ENCODE results near the gene B4GALNT3. TPM values are rescaled to one million over a fixed set of nuclear protein-coding genes. Genes with fewer than 3 reads are reported as not detected.

The B4GALNT3 gene
- total and polyA plus RNA-seq, 2 of the 13 experiments (the other 11 are each of a cell fraction or from before 2014, with no cell fraction given) = 3.2 to 4.4 TPM

DNA sequence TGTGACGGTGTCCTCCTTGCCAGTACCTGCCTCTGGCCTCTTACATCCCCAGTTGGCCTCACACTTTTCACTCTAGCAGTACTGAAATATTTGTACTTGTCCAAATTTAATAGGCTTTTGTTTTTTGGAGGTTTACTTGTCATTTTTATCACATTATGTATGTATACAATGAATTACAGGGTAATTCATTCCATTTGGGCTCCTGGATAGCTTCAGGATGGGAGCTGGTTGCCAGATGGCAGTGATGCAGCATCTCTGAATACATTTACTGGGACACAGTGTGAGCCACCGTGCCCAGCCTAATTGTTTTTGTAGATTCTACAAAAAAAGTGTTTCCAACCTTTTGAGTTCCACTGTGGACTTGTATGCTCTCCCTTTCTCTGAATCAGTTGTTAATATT lies 44.9 kb upstream of the B4GALNT3 start:
- no peak overlapping the region for H3K9ac ChIP-seq (ENCODE audit: insufficient read depth, low read depth, low read length)
- H4K20me1 ChIP-seq (ENCODE audit: insufficient read depth, low read length) = no peaks in the 10 kb centered on the region
- intact Hi-C loops (cut with micrococcal nuclease; ENCODE audit: unreplicated experiment) = no loop called here
- TF ChIP-seq ZNF331 (CRISPR knock-in tag; IDR thresholded peaks at IDR 0.05) (no peak), MTERF4 (CRISPR knock-in tag; IDR thresholded peaks at IDR 0.05) (no peak), ZNF562 (CRISPR knock-in tag; IDR thresholded peaks at IDR 0.05; ENCODE audit: borderline replicate concordance) (no peak), ZMAT3 (CRISPR knock-in tag; conservative IDR thresholded peaks at IDR 0.05) (no peak), DNMT3B (CRISPR knock-in tag; conservative IDR thresholded peaks at IDR 0.05) (no peak), HMG20A (CRISPR knock-in tag; IDR thresholded peaks at IDR 0.05; ENCODE audit: borderline replicate concordance) (no peak), NFKB2 (CRISPR knock-in tag; IDR thresholded peaks at IDR 0.05; ENCODE audit: borderline replicate concordance) (no peak)
- no peak overlapping the region for H2AFZ ChIP-seq (ENCODE audit: low read length)
- no peak for DNase-seq (ENCODE audit: low spot score)
- ChIA-PET POLR2A (no interaction called here), CTCF (ENCODE audit: low intra/inter-chr PET ratio, low total read pairs) (no interaction called here)
- H3K4me1 ChIP-seq (ENCODE audit: insufficient read depth, low read length) = no peaks in the 10 kb centered on the region
- H3K27ac ChIP-seq (ENCODE audit: extremely low read length, insufficient read depth, low read length) = no peak overlapping the region
- no peak for FAIRE-seq
- peaks cover 13 to 52% of the 10 kb centered on the region in 2 experiments for H3K36me3 ChIP-seq (replicated peaks in 1 of 2; ENCODE audit: control insufficient read depth in 1 of 2, insufficient read depth in 2 of 2, low read length in 2 of 2)
- in situ Hi-C loops (cut with HindIII; ENCODE audit: extremely low pct_ligation_motif_present, low pct_unique_long_range_greater_than_20kb) = no loop called here
- no peaks in the 10 kb centered on the region for H3K79me2 ChIP-seq (ENCODE audit: insufficient read depth, low read length)
- H3K9me3 ChIP-seq (ENCODE audit: low read length) = no peaks in the 10 kb centered on the region
- H3K4me2 ChIP-seq (ENCODE audit: low read depth, low read length) = no peak overlapping the region
- WGBS (ENCODE audit: low lambda C conversion rate) = 94% methylated on average over 2 of the region's 2 CpGs
- H3K4me3 ChIP-seq (replicated peaks in 1 of 3; ENCODE audit: insufficient read depth in 1 of 3, low read depth in 2 of 3, low read length in 3 of 3) = no peak overlapping the region
- no TSS peak for BruUV-seq (replicated peaks)
- no peak for ATAC-seq
- H3K27me3 ChIP-seq (ENCODE audit: control insufficient read depth in 1 of 2, insufficient read depth in 2 of 2, low read length in 2 of 2) = no peaks in the 10 kb centered on the region

DNA sequence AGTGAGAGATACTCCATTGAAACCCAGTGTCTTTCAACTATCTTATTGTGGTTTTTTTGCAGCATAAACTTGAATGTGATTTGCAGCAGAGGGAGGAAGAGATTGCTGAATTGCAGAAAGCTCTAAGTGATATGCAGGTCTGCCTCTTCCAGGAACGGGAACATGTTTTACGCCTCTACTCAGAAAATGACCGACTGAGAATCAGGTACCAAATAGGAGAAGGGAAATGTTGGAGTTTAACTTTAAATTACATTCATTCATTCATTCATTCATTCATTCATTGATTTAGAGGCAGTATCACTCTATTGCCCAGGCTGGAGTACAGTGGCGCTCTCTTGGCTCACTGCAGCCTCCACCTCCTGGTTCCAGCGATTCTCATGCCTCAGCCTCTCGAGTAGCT lies 41.3 kb upstream of the B4GALNT3 start:
- no TSS peak for BruUV-seq (replicated peaks)
- ATAC-seq = no peak
- FAIRE-seq = no peak
- Histone ChIP-seq H3K4me1 (ENCODE audit: insufficient read depth, low read length) (no peaks in the 10 kb centered on the region), H2AFZ (ENCODE audit: low read length) (no peak overlapping the region), H3K4me3 (replicated peaks in 1 of 3; ENCODE audit: insufficient read depth in 1 of 3, low read depth in 2 of 3, low read length in 3 of 3) (no peak overlapping the region), H3K9ac (ENCODE audit: insufficient read depth, low read depth, low read length) (no peak overlapping the region), H3K27ac (ENCODE audit: extremely low read length, insufficient read depth, low read length) (no peak overlapping the region), H3K79me2 (ENCODE audit: insufficient read depth, low read length) (no peaks in the 10 kb centered on the region), H3K36me3 (replicated peaks in 1 of 2; ENCODE audit: control insufficient read depth in 1 of 2, insufficient read depth in 2 of 2, low read length in 2 of 2) (peaks cover 10 to 43% of the 10 kb centered on the region in 2 experiments; a peak in 4 of 5 replicates), H3K4me2 (ENCODE audit: low read depth, low read length) (no peak overlapping the region), H3K27me3 (ENCODE audit: control insufficient read depth in 1 of 2, insufficient read depth in 2 of 2, low read length in 2 of 2) (no peaks in the 10 kb centered on the region), H3K9me3 (ENCODE audit: low read length) (no peaks in the 10 kb centered on the region), H4K20me1 (ENCODE audit: insufficient read depth, low read length) (no peaks in the 10 kb centered on the region)
- intact Hi-C loops (cut with micrococcal nuclease; ENCODE audit: unreplicated experiment) (no loop called here), in situ Hi-C loops (cut with HindIII; ENCODE audit: extremely low pct_ligation_motif_present, low pct_unique_long_range_greater_than_20kb) (no loop called here)
- no peak for TF ChIP-seq ZFP62 (CRISPR knock-in tag; IDR thresholded peaks at IDR 0.05)
- TF ChIP-seq, protein P1, sequence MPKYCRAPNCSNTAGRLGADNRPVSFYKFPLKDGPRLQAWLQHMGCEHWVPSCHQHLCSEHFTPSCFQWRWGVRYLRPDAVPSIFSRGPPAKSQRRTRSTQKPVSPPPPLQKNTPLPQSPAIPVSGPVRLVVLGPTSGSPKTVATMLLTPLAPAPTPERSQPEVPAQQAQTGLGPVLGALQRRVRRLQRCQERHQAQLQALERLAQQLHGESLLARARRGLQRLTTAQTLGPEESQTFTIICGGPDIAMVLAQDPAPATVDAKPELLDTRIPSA (CRISPR knock-in tag; IDR thresholded peaks at IDR 0.05; ENCODE audit: borderline replicate concordance) = no peak
- no peak for TF ChIP-seq TARDBP (CRISPR knock-in tag; IDR thresholded peaks at IDR 0.05)
- TF ChIP-seq ZNF749 (CRISPR knock-in tag; IDR thresholded peaks at IDR 0.05; ENCODE audit: borderline replicate concordance) = no peak
- TF ChIP-seq SRF (IDR thresholded peaks at IDR 0.05; ENCODE audit: low read depth, low read length) = no peak
- TF ChIP-seq, protein P2, sequence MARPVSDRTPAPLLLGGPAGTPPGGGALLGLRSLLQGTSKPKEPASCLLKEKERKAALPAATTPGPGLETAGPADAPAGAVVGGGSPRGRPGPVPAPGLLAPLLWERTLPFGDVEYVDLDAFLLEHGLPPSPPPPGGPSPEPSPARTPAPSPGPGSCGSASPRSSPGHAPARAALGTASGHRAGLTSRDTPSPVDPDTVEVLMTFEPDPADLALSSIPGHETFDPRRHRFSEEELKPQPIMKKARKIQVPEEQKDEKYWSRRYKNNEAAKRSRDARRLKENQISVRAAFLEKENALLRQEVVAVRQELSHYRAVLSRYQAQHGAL (CRISPR knock-in tag; IDR thresholded peaks at IDR 0.05; ENCODE audit: not compliant biosample characterization) = no peak
- no peak for TF ChIP-seq ZNF883 (CRISPR knock-in tag; IDR thresholded peaks at IDR 0.05; ENCODE audit: not compliant biosample characterization)
- no peak for TF ChIP-seq HHEX (CRISPR knock-in tag; IDR thresholded peaks at IDR 0.05)
- no peak for TF ChIP-seq ZNF225 (CRISPR knock-in tag; IDR thresholded peaks at IDR 0.05)
- no peak for TF ChIP-seq ZNF577 (CRISPR knock-in tag; IDR thresholded peaks at IDR 0.05; ENCODE audit: borderline replicate concordance, low read depth)
- 96% methylated on average over 6 of the region's 6 CpGs for WGBS (ENCODE audit: low lambda C conversion rate)
- CTCF ChIA-PET (ENCODE audit: low intra/inter-chr PET ratio, low total read pairs) = no interaction called here
- no peak for DNase-seq (ENCODE audit: low spot score)
- POLR2A ChIA-PET = no interaction called here
